AG09309 (cell line): ENCODE results near the gene NACA2.
"Not testable (repeated sequence)": the region's sequence is repeated elsewhere in the genome, so short reads cannot be mapped to it uniquely, and the experiment has no call there.

Experiments used
- DNase-seq: peaks from one replicate; pipeline ENCODE4 v3.0.0-alpha.2; 2010; ENCODE audit warnings: low read depth
- H3K4me3 ChIP-seq: 2 replicates; pipeline ENCODE4 v1.5.1; 2011; ENCODE audit warnings: mild to moderate bottlenecking, low read depth, low read length, moderate library complexity; ENCODE audit not compliant: control insufficient read depth
- CTCF ChIP-seq: IDR thresholded peaks from 2 replicates; pipeline ENCODE4 v1.5.1; 2011; ENCODE audit warnings: mild to moderate bottlenecking, low read depth, low read length, inconsistent platforms; ENCODE audit not compliant: insufficient read depth, control insufficient read depth; ENCODE audit errors: missing control alignments

Gene NACA2

DNA sequence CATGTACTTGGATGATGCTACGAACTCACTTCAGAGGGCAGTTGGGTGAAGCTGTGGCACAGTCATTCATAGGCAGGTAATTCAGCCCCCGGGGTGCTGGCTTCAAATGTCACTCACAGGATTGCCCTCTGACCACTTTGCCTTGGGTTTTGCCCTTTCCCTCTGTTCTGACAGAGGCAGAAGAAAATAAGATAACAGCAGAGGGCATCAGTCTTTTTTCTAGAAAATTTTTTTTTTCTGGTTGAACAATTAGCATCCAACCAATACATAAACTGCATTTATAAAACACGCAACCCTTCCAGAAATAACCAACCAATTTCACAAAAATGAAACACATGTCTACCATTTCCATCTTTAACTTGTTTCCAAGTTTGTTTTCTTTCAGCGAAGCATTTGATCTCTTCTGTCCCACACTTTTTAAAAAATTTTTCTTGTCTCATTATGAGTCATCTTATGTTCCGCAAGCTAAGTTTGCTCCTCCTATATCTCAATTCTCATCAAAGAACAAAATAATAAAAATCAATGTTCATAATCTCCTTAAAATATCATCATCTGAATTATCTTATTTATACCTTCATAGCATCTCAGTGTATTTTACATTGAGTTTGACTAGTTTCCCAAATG is 15.6 kb downstream of the NACA2 start:
- no peak for DNase-seq
- H3K4me3 ChIP-seq, result no peak overlapping the region

GRCh38 chr17:61574542-61575351 is 16.3 kb downstream of the NACA2 start:
- TF ChIP-seq CTCF, result peak; percentile 46
- no peak for DNase-seq
- no peak overlapping the region for H3K4me3 ChIP-seq

More for the DNA sequence above, 15.6 kb downstream of the NACA2 start:
- no peak for TF ChIP-seq CTCF

DNA sequence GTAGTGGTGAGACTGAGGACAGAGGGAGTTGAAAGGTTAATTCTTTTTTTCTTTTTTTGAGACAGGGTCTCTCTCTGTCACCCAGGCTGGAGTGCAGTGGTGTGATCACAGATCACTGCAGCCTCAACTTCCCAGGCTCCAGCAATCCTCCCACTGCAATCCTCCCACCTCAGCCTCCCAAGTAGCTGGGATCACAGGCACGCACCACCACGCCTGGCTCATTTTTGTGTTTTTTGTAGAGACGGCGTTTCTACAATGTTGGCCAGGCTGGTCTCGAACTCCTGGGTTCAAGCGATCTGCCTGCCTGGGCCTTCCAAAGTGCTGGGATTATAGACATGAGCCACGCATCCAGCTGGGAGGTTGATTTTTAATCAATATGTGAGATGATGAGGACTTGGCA is 18.5 kb downstream of the NACA2 start:
- H3K4me3 ChIP-seq, DNase-seq: not testable (repeated sequence)

DNA sequence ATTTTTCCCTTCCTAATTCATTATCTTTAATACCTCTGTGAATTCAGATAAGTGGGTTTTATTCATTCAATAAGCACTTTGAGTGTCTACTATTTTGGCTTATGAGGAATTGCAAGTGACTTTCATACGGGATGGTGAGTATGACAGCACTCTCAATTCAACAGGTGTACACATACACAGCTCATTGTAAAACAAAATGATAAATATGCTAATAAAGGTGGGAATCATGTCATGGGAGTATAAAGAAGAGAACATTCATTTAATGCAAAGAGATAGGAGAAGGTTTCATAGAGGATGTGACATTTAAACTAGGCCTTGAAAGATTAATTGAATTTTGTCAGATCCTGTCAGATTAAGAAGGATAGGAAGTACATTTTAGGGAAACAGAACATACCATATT is 19.4 kb downstream of the NACA2 start:
- no peak for DNase-seq
- no peak overlapping the region for H3K4me3 ChIP-seq
- no peak for TF ChIP-seq CTCF

GRCh38 chr17:61570118-61570517 is 20.9 kb downstream of the NACA2 start:
- no peak for DNase-seq

GRCh38 chr17:61569525-61569924 is 21.5 kb downstream of the NACA2 start:
- not testable (repeated sequence) for H3K4me3 ChIP-seq

More at GRCh38 chr17:61570118-61570517, 20.9 kb downstream of the NACA2 start:
- TF ChIP-seq CTCF, result no peak
- no peak overlapping the region for H3K4me3 ChIP-seq

DNA sequence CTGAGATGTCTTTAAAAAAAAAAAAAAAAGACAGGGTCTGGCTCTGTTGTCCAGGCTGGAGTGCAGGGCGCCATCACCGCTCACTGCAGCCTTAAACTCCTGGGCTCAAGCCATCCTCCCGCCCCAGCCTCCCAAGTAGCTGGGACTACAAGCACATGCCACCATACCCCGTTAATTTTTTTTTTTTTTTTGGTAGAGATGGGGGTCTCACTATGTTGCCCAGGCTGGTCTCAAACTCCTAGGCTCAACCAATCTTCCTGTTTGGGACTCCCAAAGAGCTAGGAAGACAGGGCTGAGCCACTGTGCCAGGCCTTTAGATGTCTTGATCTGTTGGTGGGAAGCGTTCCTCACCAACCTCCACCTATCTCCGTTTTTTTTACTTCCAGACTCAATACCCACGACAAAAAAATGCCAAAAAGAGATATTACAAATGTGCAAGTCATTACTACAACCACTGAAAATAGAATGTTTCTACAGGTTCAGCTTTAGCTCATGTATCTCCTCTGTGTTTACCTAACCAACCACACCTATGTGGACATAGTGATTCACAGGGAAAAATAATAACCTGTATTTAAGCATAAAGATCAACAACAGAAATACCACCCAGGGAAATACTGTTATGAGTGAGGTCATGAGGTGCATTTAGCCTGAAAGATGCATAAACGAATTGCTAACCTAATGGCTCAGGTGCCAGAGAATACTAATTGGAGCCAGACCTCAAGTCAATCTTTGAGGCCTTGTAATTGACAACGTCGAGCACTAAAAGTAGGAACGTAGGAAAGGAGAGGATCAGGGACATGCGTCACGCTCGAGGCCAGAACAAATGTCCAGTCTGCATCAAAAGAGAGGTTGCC is 22.6 kb downstream of the NACA2 start:
- TF ChIP-seq CTCF, result no peak
- DNase-seq, result no peak
- H3K4me3 ChIP-seq, result no peak overlapping the region

More at GRCh38 chr17:61569525-61569924, 21.5 kb downstream of the NACA2 start:
- DNase-seq, result not testable (repeated sequence)
